EL (cell line): Measurements from ENCODE around the gene RASSF7.
A peak's percentile ranks its signal among the peaks of the same experiment; 100 is the strongest.
"Not testable (repeated sequence)": the region's sequence is repeated elsewhere in the genome, so short reads cannot be mapped to it uniquely, and the experiment has no call there.

Experiments
- DNase-seq: peaks from one replicate; pipeline ENCODE4 v3.0.0-alpha.2; 2016

RASSF7 gene

DNA sequence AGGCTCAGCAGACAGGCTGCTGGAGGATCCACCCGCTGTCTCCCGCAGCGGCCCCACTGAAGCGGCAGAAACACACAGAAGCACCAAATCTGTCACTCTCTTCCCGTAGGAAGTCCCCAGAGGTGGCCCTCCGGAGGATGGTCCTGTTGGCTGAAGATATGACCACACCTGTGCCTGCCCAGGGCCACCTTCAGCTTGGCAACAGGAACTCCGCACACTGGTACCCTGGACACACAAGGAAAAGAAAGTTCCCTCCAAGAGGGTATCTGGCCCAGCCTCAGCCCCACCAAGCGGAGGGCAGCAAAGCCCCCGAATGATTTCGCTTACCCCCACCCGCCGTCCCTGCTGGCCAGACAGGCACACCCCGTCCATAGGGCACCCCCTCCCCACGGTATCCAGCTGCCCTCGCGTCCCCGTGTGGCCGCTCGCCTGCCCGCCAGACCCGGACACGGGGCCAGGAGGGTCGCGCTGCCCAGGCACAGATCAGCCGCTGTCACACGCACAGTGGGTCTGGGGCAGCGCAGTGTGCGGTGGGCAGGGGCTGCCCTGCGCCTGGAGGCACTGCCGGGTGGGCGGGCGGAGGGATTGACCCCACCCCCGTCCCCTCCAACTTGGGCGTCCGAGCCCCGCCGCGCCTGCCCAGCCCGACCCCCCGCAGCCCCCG, 7.0 kb downstream of the RASSF7 start:
- DNase-seq: no peak

GRCh38 chr11:568306-569157, 7.8 kb downstream of the RASSF7 start:
- DNase-seq: peak; percentile 95

DNA sequence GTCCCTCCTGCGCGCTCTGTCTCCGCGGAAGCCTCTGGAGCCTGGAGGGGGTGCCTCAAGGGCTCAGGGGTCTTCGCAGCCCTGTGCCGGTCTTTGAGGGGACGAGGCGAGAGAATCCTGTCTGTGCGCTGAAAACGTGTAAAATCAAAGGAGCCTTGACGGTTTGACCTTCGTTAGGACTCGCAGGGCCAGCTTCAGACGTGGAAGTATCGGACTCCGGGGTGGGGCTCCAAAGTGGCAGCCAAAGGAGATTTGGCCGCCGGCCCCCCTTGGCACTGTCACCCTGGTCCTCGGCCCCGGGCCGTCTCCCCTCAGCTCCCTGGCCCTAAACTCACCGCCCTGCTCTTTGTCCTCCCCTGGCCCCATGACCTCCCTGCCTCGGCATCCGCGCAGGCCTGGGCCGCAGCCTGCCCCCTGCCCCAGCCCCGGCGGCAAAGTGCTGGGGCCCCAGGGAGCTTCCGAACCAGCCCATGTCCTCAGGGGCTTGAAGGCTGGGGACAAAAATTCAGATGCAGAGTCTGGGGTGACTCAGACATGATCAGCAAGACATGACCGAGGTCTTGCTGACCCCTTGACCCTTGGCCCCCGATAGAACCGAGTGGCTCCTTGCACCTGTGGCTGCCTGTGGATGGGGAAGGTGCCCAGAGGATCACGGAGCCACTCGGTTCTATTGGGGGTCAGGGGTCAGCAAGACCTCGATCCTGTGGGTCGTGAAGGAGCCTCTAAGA, 8.6 kb downstream of the RASSF7 start:
- no peak for DNase-seq

GRCh38 chr11:571802-572185, 11.0 kb downstream of the RASSF7 start:
- DNase-seq: no peak

GRCh38 chr11:573146-573759, 12.5 kb downstream of the RASSF7 start:
- DNase-seq: no peak

DNA sequence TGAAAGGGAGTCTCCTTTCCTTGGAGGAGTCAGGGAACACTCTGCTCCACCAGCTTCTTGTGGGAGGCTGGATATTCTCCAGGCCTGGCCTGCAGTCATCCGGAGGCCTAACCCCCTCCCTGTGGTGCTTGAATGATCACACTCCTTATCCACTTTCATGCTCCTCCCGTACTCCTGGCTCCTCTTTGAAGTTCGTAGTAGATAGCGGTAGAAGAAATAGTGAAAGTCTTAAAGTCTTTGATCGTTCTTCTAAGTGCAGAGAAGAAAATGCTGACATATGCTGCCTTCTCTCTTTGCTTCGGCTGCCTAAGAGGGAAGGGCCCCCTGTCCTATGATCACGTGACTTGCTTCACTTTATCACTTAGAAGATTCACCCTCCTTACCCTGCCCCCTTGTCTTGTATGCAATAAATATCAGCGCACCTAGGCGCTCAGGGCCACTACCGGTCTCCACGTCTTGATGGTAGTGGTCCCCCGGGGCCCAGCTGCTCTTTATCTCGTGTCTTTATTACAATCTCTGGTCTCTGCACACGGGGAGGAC, 13.3 kb downstream of the RASSF7 start:
- DNase-seq: not testable (repeated sequence)

GRCh38 chr11:574632-575312, 14.0 kb downstream of the RASSF7 start:
- no peak for DNase-seq

DNA sequence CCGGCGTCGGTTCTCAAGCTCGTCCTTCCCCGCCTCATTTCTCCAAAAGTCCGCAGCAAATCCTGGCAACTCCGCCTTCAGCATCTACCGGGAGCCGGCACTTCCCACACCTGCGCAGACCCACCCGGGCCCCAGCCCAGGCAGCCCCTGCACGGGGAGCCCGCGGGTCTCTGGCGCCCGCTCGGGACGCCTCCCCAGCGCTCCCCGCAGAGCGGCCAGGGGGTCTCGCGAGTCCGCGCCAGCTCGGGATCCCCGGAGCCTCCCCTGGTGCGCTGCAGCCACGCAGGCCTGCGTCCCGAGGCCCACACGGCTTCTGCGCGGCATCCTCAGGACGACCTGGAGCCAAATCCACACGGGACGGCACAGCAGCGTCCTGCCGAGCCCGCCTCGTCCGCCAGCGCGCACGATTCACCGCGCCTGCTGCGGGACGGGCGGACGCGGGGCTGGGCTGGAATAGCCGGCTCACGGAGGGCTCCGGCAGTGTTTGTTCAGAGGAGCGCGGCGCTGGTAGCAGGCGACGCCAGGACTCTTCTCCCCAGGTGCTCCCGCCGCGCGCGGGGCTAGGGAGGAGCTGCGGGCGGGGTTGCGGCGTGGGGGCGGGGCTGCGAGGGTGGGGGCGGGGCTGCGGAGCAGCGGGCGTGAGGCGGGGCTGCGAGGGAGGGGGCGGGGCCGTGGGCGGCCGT, 14.7 kb downstream of the RASSF7 start:
- no peak for DNase-seq

DNA sequence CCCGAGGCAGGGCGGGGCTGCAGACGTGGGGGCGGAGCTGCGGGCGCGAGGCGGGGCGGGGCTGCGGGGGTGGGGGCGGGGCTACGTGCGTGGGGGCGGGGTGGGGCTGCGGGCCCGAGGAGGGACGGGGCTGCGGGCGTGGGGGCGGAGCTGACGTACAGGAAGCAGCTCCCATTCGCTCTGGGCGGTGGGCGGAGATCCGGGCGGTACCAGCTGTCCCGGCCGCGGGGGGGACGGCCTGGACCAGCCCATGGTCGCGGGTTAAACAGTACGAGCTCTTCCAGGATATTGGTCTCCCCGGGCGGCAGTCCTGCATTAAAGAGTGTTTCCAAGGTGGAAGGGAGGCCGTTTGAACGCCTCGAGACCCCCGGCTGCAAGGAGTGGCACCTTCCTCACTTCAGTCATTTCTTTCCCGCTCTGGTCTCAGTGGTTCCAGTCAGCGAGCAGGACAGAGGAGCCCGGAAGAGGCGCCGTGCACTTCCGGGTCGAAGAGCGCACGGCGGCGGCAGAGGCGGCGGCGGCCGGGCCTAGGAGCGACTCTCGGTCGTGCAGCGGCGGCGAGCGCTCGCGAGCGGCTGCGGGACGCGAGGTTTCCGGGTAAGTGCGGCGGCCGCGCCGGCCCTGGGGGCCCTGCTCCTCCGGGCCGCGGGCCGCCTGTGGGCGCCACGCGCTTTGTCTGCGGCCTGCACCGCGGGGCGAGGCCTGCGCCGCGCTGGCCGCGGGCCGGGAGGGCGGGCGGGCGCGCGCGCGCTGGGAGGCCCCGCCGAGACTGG, 15.4 kb downstream of the RASSF7 start, which contains the start of gene PHRF1:
PHRF1 (plus strand) TSS at position 475 of the 773 bp plus-strand sequence. CDS start 5,043 bp downstream, outside the sequence.
- DNase-seq: peak; percentile 92

DNA sequence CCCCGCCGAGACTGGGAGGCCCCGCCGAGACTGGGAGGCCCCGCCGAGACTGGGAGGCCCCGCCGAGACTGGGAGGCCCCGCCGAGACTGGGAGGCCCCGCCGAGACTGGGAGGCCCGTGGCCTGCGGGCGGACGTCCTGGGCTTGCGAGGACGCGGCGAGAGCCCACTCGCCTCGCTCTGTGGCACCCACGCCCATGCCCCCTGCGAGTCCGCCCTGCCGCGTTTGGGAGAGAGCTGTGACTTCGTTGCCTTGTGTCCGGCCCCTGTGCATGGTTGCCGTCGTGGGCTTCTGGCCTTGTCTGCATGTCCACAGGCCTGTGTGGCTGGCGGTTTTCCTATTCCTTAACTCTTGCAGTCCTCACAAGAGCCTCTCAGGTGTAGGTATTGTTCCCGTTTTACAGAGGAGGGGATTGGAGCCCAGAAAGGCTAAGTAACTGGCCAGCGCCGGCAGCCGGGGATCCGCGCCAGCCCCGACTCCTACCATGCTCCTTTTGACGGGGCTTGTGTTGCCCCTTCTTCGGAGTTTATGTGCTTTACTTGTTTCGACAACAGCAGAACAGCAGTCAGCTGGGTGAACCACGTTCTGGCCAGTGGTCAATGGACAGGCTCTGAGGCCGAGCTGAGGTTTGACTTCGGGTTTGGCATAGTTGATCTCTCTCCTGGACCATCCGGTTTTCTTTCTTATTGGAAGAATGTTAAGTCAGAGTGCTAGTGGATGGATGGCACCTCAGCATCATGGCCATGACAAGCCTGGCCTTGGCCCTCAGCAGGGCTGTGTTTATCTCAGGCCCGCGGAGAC, 16.2 kb downstream of the RASSF7 start:
- no peak for DNase-seq

DNA sequence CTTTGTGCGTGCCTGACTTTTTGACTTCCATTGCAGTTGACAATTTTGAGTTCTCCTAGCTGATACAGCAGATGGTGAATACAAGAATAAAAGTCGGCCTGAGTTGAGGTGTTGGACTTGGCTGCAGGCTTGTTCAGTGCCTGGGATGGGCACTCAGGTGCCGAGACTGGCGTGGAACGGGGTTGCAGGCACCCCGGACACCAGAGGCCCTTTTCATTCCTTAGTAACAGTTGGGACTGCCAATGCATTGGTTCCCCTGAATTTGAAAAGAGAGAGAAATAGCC, 16.8 kb downstream of the RASSF7 start:
- DNase-seq: no peak

- no peak for DNase-seq
Observed at GRCh38 chr11:578276-579035, 17.7 kb downstream of the RASSF7 start.

- no peak for DNase-seq
Observed at GRCh38 chr11:579830-580601, 19.2 kb downstream of the RASSF7 start.

GRCh38 chr11:581342-581741, 20.6 kb downstream of the RASSF7 start:
- no peak for DNase-seq

- no peak for DNase-seq
Observed at GRCh38 chr11:581752-582151, 21.0 kb downstream of the RASSF7 start.

GRCh38 chr11:584287-584686, 23.5 kb downstream of the RASSF7 start:
- no peak for DNase-seq

DNA sequence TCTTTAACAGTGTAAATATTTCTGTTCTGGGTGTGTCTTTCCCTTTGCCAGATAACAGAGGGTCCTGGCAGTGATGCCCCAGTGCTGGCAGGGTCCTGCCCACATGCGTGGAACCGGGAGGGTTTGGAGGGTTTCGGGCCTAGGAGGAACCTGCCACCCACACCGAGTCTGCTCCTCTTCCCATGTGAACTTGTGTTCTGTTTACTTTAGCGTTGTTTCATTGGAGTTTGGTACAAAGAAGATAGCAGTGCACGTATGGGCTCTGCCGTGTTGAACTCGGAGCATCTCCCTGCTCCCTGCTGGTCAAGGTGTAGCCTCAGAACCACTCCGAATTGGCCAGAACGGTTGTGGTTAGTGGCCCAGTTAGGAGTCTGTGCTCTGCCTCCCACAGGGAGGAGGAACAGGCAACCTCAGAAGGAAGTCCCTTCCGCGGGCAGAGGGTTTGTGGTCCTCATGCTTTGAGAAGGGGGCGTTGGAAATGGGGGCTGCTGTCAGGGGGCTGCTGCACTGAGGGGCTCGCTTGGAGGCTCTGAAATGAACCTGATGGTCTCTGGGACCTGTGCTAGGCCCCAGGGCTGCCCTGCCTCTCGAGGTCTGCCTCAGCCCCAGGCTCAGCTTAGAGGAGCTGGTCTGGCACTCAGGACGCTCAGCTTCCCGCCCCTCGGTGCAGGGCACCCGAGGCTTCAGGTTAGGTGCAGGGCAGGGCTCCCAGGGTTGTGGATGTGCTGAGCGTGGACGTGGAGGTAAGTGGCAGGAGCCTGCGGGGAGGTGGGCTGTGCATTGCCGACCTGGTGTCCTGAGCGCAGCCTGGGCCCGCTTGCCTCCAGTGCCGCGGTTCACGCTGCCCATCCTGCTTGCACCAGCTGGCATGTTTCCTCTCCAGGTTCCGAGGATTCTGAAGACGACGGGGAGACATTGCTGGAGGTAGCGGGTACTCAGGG, 25.9 kb downstream of the RASSF7 start:
- no peak for DNase-seq
